Nucleus accumbens (tissue), 56 donors: ENCODE results near the gene HINT1.

Source experiments
- DNase-seq, 56 donors: peaks; one replicate each; lab custom pipeline; 2025; lab: John Stamatoyannopoulos, UW

HINT1 gene

DNA sequence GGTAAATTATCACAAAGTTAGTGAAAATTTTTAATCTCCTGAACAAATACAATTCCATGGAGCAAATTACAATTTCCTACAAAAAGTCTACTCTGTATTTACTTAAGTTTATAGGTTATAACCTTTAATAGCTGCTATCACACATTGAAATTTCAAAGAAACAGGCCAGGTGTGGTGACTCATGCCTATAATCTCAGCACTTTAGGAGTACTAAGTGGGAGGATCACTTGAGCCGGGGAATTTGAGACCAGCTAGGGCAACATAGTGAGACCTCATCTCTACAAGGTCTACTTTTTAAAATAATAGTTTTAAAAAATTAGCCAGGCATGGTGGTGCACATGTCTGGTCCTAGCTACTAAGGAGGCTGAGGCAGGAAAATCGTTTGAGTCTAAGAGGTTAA, 50.3 kb downstream of the HINT1 start:
- DNase-seq, result no peak

DNA sequence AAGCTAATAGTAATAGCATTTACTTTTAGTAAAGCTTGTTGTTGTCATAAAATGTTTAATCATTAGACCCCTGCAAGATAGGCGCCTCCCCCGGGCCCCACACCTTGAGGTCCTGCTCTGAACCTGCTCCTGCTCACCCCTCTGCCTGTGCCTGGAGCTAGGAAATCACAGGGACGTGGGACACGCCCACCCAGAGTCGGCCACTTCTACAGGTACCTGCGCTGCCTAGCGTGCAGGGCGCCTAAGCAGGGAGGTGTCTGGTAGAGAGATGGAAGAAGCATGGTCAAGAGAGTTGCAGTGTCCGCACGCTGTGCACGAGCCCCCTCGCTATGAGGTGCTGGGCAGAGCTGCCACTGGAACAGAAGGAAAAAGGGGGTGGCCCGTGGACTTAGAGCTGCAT, 52.6 kb downstream of the HINT1 start:
- DNase-seq, result no peak

DNA sequence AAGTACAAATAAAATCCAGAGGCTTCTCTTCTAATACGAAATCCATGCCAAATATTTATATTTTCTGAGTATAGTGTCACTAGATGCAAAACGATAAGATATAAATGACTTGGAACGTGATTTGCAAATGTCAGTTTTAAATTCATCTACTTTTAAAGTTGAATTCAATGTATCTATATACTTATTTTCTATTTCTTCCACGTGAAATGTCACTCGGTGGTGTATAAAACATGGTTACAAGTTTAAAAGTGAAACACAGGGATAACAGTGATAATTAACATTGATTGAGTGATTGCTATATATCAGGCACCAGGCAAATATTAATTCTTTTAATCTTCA, 54.8 kb downstream of the HINT1 start:
- no peak for DNase-seq

DNA sequence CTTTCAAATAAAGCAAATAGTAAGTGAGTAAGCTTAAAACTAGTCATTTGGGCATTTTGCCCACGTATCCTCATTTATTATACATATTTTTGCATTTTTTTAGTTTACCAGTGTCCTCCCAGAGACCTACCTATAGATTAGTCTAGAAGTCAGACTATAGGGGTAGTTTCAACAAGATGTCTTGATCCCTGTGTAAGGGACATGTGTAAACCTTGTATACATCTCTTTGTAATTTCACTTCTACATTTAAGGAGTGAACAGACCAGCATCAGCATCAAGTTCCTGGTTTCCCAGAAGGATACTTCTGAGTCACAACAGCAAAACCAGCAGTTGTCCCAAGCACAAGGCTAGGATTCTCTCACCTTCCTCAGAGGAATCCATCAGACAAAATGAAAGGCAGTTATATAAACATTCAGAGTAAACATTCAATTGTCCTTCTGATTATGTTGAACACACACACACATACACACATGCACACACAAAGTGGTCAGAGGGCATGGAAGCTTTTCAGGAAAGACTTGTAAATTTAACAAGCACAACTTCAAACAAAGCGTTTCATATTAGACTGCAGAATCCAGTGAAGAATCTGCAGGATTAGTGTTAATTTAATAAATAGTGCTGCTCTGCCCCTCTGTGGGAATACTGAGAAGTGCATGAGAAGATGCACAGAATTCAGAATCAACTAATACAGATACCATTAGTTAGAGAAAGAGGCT, 55.4 kb downstream of the HINT1 start:
- DNase-seq, result peak in 18 of 56 donors; percentile 2 to 53 (median 14)
